NCI-H2107 treated with DMSO at 0.1 percent for 48 hours (cell line): ENCODE results near the gene PDZD8.
"Not testable (repeated sequence)": the region's sequence is repeated elsewhere in the genome, so short reads cannot be mapped to it uniquely, and the experiment has no call there.

Experiments used
- DNase-seq: peaks from one replicate; lab custom pipeline; 2025; ENCODE audit not compliant: unreplicated experiment; lab: John Stamatoyannopoulos, UW

Gene PDZD8

DNA sequence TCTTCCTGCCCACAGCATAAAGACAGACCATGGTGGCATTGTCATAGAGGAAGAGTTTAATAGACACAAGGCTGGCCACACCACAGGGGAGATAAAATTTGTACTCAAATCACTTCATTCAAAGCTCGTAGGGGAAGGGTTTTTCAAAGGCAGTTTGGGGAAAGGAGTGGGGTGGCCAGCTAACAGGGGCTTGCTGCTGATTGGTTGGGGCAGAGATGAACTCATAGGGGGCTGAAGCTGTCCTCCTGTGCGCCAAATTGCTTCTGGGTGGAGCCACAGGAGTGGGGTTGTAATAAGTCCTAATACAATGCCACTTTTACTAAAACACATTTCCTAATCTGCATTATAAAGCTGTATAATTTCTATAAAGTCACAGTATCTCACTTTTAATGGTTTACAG is 22.5 kb downstream of the PDZD8 start:
- no peak for DNase-seq

GRCh38 chr10:117351996-117352395 is 23.2 kb downstream of the PDZD8 start:
- DNase-seq: no peak

DNA sequence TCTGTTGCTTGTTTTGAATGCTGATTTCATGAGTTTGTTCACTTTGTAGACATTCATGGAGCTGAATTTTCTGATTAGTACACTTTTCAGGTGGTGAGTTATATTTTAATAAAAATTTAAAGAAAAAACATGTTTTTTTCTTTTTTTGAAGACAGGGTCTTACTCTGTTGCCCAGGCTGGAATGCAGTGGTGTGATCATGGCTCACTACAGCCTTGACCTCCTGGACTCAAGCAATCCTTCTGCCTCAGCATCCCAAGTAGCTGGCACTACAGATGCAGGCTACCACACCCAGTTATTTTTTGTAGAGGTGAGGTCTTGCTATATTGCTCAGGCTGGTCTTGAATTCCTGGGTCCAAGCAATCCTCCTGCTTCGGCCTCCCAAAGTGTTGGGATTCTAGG is 23.7 kb downstream of the PDZD8 start:
- DNase-seq: no peak

DNA sequence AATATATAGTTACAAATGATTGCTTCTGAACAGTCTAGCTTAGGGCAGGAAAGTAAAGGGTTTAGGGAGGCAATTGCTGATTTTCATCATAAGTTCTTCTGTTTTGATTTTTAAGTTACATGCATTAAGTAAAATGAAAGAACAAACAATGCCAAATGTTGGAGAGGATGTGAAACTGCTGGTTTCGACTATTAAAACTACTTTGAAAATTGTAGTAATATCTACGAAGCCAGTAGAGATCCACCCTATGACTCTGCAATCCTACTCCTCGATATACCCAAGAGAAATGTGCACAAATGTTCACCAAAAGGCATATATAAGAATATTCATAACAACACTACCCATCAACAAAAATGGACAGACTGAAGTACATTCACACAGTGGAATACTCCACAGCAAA is 24.3 kb downstream of the PDZD8 start:
- no peak for DNase-seq

- no peak for DNase-seq
These were observed 27.0 kb downstream of the PDZD8 start for GRCh38 chr10:117348236-117348635.

DNA sequence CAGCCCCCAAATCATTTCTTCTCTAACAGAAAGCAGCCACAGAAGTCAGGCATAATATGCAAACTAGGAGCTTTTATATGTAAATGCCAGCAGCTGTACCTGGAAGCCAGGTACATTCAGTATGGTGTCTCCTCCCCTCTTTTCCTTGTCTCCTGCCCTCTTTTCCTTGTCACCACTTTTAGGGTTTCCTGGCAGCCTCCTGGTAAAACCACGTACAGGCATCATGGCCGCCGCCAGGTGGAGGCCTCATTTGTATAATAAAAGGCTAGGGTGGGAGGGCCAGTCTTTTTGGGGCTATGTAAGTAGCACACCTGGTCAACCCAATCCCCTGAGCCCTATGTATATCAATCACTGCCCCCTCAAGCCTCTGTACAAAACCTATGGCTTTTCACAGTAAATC is 28.7 kb downstream of the PDZD8 start:
- no peak for DNase-seq

- DNase-seq: no peak
These were observed 30.1 kb downstream of the PDZD8 start for GRCh38 chr10:117345143-117345542.

DNA sequence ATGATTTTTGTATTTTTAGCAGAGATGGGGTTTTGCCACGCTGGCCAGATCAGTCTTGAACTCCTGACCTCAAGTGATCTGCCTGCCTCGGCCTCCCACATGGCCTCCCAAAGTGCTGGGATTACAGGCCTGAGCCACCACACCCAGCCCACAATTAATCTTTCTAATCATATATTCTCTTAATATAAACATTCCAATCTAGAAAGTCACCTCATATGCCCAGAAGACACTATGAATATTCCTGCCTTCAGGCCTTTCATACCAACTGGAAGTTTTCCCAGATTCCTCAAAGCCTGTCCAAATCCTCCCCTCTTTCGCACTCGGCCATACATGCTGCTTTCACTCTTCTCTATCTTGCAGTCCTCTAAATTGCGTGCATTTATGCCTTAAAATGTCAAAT is 32.6 kb downstream of the PDZD8 start:
- DNase-seq: no peak

- DNase-seq: no peak
These were observed 34.2 kb downstream of the PDZD8 start for GRCh38 chr10:117341061-117341460.

- DNase-seq: no peak
These were observed 35.3 kb downstream of the PDZD8 start for GRCh38 chr10:117339979-117340378.

DNA sequence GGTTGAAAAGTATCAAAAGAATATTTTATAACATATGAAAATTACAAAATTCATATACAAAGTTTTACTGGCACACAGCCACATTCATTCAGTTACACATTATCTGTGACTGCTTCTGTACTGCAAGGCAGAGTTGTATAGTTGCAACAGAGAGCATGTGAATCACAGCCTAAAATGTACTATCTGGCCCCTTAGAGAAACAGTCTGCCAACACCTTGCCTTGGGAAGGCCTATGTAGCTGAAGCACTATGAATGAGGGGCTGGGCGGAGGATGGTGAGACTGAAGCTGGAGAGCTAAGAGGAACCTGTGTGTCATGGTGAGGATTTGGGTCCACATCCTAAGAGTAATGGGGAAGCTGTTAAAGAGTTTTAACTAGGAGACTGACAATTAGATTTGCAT is 35.7 kb downstream of the PDZD8 start:
- DNase-seq: no peak

GRCh38 chr10:117334926-117335325 is 40.3 kb downstream of the PDZD8 start:
- no peak for DNase-seq

DNA sequence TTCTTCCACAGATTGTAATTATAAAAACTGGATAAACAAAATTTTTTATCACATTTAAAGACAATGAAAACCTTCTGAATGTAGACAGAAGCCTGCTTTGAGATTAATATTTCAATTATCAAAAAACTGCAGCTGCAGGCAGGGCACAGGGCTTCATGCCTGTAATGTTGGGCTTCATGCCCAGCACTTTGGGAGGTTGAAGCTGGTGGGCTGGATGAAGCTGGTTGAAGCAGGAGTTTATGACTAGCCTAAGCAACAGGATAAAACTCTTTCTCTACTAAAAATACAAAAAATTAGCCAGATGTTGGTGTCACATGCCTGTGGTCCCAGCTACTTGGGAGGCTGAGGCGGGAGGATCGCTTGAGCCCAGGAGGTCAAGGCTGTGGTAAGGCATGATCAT is 41.2 kb downstream of the PDZD8 start:
- DNase-seq: no peak

DNA sequence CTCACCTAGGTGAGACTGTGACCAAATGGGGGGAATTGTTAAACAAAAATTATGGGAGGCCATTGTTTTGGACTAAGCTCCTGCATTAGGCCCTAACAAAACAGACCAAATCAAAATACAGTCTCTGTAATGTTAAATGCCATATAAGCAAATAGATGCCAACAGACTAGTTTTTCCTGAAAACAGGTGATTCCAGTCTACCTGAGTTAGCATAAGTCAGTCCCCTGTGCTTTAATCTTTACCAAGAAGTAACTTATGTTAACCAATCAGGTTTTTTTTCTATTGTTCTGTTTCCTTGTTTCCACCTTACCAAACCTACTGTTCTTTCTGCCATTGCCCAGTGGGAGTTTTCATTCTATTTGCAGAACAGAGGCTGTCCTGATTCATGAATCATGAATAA is 48.0 kb downstream of the PDZD8 start:
- no peak for DNase-seq

DNA sequence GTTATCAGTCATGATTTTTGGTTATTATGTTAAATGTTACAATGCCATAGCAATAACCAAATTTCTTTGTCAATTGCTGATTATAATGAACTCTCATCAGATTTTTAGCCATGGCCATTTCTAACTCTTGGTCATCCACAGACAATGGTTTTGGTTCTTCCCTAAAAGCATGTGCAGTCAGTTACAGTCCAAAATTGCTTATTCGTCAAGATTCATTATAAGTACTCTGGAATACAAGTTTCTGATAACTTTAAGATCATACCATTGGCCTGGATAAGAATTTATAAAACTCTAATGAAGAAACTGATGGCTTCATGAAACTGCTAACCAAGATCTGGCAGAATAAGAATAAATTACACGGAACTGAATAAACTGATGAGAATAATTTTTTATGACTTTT is 50.9 kb downstream of the PDZD8 start:
- DNase-seq: no peak

- DNase-seq: no peak
These were observed 53.0 kb downstream of the PDZD8 start for GRCh38 chr10:117322260-117322659.

DNA sequence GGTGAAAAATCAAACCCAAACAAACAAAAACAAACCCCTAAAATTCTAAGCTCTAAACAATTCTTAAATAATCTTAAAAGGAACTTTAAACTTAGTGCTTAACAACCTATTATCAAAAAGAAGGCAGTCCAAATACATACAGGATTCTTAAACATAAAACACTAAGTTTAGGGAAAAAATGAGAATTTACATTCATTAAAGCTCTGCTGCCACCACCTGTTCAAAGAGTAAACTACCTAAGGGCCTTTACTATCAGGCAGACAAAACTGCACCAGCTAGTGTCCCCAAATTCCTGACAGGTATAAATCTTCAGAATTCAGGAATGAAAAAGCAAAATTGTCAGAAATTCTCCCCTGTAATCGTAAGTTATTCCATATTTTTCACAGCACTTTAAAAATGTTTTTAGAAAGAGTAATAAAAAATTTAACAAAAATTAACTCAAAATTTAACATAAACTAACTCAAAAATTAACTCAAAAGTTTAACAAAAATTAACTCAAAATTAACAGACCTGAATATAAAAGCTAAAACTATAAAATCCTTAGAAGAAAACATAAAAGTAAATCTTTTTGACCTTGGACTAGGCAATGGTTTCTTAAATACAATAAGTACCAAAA is 55.1 kb downstream of the PDZD8 start:
- DNase-seq: no peak

DNA sequence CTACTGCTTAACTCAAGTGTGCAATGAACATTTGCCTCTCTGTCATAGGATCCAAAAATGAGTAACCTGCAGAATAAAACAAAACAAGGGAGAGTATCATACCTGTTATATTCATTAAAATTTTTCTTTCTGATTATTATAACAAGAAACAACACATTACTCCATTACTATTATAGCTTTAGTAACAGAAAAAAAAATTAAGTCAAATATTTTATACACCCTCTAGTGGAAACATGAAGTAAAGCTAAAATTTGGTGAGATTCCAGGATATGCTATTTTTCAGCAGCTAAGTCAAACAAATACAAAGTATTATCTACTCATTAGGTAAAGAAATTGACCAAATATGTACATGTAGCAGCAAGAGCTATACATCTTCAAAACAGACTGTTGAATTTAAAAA is 56.3 kb downstream of the PDZD8 start:
- no peak for DNase-seq

GRCh38 chr10:117316701-117317100 is 58.5 kb downstream of the PDZD8 start:
- no peak for DNase-seq

DNA sequence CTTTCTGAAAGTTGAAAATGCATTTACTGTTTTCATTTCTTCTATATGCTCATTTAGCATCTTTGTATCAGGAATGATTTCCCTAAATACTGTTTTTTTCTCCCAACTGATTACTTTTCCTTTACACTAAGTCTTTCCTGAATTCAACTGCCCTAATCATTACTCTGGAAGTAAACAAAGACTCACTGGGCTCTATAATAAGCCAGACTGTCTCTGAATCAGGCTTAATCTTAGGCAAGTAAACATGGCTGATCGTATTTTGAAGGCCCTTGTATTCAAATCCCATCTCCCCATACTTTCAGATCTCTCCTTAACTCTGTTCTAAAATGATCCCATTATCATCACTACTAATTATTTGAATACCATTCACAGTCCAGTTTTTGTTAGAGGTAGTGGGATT is 61.6 kb downstream of the PDZD8 start:
- no peak for DNase-seq

DNA sequence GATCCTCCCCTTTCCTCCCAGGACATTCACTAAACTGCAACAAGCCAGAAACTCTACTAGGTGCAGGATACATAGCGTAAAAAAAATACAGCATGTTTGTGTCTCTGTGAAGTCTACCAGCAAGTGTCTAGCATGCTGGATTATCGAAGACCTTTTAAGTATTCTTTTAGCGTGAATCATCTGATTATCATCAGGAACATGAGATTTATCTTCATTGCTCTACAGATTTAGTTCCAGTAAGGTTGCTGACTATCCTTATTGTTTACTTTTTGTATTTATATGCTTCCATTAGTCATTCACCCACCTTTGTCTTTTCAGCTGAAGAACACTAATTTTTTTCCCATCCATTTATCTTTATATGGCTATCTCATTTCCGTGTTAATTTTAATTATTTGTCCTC is 62.8 kb downstream of the PDZD8 start:
- DNase-seq: no peak

DNA sequence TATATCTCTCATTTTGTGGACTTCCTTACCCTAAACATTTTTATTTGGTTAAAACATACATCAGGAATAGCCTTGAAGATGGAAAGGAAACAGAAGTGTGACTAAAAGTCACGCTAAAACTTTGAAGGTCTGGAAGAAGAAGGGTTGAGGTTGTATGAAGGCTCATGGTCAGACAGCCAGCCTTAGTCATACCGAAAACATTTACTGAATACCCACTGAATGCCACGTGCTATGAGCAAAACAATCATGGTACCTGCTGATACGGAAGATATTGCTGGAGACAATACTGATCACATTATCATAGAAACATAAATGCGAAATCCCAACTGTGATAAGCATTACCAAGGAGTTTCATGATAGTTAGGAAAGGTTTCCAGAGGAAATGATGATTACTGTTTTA is 64.0 kb downstream of the PDZD8 start:
- DNase-seq: no peak

DNA sequence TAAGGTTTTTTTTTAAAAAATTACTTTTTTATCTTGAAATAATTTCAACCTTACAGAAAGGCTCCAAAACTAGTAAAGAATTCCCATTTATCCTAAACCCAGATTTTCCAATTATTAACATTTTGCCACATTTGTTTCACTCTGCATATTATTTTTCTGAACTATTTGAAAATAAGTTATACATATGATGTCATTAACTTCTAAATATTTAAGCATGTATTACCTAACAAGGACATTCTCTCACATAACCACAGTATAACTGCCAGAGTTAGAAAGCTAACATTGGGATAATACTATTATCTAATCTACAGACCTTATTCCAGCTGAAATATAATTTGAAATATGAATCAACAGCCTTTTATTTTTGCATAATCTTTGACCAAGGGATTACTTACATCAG is 68.6 kb downstream of the PDZD8 start:
- no peak for DNase-seq

- DNase-seq: not testable (repeated sequence)
These were observed 71.8 kb downstream of the PDZD8 start for GRCh38 chr10:117303451-117303850.
